Stimulated activated CD4-positive, alpha-beta T cell treated with anti-CD3 and anti-CD28 coated beads, Interleukin-2, amount 100 ng/mL, for 48 hours (primary cell): Measurements from ENCODE around the gene CXCL16.

Experiments used
- DNase-seq, 2 donors: peaks; one replicate each; pipeline ENCODE4 v3.0.0-alpha.2; 2020

The CXCL16 gene

DNA sequence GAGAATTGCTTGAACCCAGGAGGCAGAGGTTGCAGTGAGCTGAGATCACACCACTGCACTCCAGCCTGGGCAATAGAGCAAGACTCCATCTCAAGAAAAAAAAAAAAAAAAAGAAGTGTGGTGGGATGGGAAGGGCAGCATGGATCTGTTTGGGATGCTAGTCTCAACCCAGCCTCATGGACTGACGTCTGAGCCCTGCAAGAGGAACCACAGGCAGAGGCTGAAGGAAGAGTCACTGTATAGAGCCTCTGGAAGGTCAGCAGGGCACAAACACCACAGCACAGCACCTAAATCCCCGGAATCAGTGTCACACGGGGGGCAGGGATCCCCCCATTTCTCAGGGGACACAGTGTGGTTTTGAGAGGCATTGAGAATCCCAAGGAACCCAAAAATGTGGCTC, 10.9 kb upstream of the CXCL16 start:
- no peak for DNase-seq

DNA sequence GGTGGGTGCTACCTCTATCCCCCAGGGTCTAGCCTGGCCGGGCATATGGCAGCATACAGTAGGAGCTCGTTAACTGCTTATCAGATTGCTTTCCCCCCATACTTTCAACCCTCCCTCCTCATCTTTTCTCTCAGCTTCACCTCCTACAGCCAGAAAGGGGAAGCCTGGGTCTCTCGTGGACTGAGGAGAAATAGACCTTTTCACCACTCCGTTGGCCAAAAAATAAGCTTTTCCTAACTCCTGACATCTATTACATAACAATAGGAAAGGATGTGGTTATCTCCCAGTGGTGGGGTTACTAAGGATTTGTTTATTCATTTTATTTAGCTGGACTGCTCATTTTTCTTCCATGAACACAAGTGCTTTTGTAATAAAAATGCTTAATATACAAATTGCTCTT, 9.0 kb upstream of the CXCL16 start:
- no peak for DNase-seq

DNA sequence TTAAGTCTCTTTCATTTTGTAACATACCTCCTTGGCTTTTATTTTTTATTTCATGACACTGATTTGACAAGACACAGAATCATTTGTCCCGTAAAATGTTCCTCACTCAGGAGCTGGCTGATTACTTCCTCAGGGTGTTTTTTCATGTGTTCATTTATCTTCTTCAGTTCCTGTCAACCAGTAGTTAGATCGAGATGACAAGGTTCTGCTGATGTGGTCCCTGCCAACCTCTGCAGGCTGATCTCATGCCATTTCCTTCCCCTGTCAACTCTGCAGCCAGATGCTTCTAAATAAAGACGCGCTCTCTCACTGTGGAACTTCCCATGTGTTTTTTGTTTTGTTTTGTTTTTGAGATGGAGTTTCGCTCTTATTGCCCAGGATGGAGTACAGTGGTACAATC, 8.1 kb upstream of the CXCL16 start:
- no peak for DNase-seq

DNA sequence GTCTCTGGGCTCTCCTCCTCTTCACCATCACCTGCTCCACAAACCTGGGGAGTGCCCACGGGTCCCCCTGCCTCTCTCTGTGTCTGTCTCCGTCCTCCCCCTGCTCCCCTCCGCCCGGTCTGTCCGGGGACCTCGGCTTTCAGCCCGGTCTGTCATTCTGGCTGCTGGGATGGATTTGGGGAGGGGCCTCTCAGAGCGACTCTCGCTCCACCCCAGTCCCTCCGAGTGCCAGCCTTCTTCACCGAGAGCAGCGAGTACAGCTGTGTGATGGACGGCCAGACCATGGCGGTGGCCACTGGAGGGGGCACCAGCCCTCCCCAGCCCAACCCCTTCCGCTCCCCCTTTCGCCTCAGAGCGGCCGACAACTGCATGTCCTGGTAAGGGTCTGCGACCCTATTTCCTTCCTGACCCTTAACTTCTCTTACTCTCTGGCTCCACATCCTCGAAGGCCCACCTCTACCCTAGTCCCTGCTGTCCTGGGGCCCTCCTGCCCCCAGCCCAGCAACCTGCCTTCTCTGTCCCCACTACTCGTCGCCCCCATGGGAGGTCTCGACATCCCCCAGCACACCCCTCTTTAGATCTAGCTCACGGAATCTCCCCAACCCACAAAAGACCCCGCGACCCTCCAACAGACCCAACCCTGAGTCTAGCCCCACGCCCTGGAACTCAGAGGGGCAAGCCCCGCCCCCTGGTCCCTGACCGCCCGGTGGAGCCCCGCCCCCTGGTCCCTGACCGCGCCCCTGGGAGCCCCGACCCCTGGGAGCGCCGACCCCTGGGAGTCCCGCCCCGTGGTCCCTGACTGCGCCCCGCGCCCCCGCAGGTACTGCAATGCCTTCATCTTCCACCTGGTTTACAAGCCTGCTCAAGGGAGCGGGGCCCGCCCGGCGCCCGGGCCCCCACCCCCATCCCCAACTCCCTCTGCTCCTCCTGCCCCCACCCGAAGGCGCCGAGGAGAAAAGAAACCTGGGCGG, 5.6 kb upstream of the CXCL16 start:
- DNase-seq: no peak

DNA sequence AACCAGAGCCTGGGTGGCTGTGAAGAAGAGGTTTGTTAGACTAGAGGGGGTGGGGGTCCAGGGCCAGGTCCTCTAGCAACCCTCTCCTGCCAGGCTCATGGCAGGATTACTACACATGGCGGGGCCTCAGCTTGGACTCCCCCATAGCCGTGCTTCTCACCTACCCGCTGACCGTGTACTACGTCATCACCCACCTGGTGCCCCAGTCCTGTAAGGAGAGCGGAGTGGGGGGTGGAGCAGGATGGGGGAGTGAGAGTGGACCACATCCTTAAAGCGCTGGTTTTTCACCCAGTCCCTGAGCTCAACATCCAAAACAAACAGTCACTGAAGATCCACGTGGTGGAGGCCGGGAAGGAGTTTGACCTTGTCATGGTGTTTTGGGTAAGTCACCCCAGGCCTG, 4.2 kb upstream of the CXCL16 start:
- DNase-seq: no peak

DNA sequence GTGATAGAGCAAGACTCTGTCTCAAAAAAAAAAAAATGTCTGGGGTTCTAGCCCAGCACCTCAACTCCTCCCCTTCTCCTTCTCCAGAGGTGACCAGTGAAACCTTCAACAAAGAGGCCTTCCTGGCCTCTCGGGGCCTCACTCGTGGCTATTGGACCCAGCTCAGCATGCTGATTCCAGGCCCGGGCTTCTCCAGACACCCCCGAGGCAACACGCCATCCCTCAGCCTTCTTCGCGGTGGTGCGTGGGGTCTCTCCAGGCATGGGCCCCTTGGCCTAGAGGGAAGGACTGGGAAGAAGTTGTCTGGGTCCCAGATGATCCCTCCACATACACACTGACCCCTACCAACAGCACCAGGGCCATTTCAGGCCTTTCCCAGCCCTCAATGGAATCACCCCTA, 3.5 kb upstream of the CXCL16 start:
- DNase-seq: no peak

DNA sequence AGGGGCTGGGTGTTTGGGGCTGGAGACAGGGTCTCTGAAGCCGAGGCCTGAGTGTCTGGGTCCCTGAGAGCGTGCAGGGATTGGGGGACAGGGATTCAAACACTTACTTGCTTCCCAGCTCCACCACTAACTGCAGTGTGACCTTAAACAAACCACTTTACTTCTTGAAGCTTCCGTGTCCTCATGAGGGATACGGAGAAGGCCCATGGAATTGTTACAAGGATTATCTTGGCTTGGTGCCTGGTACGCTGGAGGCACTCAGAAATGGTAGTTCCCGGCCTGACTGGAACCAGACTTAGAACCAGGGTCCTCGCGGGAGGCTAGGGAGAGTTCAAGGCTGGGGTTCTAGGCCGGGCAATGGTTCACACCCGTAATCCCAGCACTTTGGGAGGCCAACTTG, 2.9 kb upstream of the CXCL16 start:
- DNase-seq: no peak

DNA sequence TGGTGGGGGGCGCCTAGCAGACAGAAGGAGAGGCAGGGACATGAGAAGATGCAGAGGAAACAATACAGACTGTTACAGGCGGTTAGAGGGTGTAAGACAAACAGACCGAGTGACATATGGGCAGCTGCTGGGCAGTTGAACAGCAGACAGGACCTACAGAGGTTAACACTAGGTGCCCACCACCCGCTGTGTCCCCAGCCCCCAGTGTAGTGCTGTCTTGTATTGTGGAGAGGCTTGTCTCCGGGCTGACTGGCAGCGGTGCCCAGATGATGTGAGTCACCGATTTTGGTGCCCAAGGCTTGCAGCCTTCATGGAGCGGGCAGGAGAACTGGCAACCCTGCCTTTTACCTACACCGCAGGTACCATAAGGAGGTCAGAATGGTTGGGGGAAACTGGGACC, 2.4 kb upstream of the CXCL16 start:
- DNase-seq: no peak

DNA sequence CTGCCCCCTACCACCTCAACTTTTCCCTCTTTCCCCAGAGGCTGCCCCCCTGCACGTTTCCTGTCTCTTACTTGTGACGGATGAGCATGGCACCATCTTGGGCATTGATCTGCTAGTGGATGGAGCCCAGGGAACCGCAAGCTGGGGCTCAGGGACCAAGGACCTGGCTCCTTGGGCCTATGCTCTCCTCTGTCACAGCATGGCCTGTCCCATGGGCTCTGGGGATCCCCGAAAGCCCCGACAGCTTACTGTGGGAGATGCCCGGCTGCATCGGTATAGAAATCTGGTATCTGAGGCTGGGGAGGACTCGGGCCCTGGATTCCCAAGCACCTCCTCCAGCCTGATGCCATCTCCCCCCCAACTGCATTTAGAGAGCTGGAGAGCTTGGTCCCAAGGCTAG, 1.8 kb upstream of the CXCL16 start:
- no peak for DNase-seq

DNA sequence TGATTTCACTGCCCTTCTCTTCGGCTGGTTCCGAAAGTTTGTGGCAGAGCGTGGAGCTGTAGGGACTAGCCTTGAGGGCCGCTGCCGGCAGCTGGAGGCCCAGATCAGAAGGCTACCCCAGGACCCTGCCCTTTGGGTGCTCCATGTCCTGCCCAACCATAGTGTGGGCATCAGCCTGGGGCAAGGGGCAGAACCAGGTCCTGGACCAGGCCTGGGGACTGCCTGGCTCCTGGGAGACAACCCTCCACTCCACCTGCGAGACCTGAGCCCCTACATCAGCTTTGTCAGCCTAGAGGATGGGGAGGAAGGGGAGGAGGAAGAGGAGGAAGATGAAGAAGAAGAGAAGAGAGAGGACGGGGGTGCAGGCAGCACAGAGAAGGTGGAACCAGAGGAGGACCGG, 856 bp upstream of the CXCL16 start:
- DNase-seq: no peak

DNA sequence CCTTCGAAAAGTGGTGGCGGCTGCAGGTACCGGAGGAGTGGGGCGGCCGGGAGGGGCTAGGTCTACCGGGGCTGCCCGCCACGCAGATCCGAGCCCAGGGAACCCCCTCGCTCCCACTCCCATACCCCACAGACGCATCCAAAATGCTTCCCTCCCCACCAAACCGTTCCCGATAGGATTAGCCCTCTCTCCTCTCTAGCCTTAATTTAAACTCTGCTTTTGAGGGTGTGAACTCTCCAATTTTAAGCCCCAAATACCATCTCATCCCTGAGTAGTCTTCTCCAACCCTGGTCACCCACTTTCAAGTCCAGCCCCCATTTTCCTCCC, 260 bp upstream of the CXCL16 start:
- no peak for DNase-seq

DNA sequence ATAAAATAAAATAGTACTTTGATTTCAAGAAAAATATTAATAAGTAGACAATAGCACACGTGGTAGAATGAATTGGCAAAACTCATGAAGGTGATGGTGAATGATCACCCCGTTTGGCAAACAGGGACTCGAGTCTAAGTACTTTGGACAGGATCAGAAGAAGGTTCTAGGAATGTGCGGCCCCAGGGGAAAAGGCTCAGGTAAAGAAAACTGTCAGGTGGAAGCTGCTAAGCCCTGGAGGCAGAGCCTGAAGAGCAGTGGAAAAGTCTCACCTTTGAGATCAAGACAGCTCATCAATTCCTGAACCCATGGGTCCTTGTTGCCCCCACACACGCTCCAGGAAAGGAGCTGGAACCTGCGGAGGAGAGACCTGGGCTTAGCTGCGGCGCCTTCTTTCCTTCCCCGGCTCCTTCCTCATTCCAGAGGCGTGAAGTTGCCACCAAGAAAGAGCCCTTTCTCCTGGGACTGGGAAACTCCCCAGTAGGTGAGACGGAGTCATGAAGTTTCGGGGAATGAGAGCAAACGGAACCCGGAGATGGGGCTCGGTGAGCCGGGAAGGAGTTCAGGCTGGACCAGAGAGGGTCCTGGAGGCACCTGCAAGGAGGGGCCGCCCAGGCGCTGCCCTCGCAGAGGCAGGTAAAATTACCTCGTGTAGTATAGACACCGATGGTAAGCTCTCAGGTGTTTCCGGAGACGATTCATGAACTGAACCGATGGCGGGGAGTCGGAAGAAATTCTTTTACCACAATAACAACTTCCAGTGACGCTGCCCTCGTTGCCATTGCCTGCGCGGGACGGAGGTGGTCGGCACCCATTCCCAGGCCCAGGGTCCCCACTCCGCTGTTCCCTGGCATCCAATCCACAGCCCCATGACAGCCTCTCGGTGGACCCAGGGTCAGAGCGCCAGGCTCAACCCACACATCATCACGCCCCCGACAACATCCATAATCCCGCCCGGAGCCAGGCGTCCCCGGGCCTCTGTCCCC, 1.3 kb downstream of the CXCL16 start:
- no peak for DNase-seq

DNA sequence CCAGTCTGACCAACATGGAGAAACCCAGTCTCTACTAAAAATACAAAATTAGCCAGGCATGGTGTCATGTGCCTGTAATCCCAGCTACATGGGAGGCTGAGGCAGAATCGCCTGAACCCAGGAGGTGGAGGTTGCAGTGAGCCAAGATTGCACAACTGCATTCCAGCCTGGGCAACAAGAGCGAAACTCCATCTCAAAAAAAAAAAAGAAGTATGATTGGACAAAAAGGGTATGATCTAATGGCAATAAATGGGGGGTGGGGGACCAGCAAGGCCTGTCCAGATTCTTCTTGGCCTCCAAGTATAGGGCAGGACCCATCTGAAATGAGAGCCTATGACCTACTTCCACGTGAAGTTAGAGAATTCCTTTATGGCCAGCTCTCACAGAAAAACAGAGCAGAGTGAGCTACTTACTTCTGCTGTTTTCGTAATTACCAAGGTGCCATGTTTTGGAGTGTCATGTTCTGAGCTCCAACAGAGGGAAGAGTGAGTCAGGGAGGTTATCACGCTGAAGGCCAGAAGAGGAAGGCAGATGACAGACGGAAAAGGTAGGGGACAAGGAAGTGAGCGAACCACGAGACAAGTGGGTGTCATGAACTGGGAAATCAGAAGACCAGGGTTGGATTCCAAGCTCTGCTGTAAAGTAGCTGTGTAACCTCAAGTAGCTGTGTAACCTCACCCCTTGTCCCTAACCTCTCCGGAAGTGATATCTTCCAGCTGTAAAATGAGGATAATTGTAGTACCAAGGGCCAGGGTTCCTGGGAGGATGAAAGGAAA, 3.7 kb downstream of the CXCL16 start:
- no peak for DNase-seq

DNA sequence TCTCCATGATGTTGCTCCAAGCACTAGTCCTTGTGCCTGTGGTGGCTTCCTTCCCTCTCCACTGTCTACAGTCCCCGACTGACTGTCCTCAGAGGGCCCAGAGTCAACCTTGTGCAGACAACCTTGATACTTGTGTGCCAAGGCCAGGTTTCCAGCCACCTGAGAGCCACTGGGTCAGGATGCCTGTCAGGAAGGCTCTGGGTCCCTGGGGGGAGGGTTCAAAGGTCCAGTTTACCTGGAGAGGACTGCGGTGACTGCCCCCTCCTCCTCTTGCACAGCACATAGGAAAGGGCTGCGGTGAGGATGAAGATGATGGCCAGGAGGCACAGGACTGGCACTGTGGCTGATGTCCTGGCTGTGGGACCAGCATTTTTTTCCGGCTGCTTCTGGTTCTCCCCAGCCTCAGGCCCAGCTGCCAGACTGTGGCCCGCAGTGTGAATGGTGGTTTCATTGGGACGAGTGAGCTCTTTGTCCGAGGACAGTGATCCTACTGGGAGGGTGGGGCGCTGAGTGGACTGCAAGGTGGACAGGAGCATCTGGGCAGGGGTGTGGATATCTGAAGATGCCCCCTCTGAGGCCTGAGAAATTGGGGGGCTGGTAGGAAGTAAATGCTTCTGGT, 4.8 kb downstream of the CXCL16 start:
- no peak for DNase-seq

DNA sequence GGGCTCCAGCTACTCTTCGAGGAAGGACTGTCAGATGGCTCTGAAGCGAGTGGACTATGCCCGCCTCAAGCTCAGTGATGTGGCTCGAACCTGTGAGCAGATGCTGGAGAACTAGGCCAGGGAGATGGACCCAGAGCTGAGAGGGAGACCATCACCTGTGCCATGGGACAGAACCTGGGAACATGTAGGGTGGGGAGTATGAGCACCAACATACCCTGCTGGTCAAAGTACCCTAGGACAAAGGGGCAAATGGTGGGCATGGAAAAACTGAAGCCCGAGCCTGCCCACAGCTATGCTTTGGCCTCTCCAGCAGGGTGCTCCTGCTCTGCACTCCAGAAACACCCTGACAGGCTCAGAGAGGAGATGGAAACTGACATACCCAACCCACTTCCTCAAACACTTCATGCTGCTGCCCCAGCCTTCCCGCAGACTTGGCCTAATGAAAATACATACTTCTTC, 6.6 kb downstream of the CXCL16 start:
- DNase-seq: no peak

DNA sequence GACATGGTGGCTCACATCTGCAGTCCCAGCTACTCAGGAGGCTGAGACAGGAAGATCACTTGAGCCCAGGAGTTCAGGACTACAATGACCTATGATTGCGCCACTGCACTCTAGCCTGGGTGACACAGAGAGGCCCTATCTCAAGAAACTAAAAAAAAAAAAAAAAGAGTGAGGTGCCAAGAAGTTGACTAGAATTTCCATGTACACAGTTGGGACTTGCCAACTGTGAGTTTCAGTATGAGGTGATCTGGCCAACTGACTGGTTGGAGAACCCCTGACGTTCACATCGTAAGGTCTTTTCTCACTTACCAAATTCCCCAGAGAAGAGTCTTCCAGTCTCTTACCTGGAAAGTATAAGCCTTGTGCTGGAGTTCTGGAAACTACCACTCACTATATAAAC, 11.6 kb downstream of the CXCL16 start:
- DNase-seq: no peak

DNA sequence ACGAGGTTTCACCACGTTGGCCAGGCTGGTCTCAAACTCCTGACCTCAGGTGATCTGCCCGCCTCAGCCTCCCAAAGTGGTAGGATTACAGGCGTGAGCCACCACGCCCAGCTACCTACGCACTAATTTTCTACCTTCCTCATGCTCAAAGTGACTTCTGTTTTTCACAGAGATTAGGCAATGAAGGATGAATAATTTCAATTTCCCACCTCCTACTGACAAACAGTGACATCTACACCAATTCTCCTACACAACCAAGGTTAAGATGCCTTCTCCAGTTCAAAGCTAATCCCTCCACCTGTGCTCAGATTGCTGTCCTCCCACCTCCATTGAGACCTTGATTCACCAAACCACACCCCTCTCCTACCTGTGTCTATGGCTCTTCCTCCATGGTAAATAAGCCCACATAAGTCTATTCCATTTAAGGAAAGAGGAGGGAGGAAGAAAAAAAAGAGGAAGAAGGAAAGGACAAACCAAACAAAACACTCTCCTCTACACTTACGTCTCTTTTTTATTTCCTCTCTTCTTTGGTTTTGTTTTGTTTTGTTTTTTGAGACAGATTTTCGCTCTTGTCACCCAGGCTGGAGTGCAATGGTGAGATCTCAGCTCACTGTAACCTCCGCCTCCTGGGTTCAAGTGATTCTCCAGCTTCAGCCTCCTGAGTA, 13.9 kb downstream of the CXCL16 start:
- no peak for DNase-seq

DNA sequence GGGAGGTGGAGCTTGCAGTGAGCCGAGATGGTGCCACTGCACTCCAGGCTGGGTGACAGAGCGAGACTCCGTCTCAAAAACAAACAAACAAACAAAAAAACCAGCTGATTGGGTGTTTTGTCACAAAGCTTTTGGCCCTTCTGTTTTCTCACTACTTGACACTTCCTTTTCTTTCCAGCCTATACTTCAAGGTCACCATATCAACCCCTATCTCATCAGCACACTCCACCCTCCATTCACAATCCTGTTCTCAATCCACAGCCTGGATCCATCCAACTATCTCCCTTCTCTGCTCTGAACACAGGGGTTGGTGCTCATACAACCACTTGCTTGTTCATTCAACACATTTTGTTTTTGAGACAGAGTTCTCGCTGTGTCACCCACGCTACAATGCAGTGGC, 15.1 kb downstream of the CXCL16 start:
- DNase-seq: no peak

DNA sequence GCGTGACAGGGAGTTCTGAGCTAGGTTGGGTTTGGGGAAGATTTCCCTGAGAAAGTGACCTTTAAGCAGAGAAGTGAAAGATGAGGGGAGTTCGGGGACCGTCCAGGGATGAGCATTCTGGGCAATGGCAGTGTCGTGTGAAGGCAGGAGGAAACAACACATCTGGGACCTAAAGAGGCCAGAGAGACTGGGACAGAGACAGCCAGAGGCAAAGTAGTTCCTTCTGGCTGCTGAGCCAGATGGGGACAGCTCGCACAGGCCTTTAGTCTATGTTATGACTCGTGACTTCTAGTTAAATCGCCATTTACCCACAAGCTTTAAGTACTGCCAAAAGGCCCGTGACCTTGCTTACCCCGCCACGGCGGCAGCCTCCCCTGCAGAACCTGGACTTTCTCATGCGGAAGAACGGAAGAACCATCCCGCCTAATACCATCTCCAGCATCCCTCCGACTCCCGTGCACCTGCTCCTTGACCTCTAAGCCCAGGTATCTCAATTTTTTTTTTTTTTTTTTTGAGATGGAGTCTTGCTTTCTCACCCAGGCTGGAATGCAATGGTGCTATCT, 17.0 kb downstream of the CXCL16 start:
- DNase-seq: no peak

DNA sequence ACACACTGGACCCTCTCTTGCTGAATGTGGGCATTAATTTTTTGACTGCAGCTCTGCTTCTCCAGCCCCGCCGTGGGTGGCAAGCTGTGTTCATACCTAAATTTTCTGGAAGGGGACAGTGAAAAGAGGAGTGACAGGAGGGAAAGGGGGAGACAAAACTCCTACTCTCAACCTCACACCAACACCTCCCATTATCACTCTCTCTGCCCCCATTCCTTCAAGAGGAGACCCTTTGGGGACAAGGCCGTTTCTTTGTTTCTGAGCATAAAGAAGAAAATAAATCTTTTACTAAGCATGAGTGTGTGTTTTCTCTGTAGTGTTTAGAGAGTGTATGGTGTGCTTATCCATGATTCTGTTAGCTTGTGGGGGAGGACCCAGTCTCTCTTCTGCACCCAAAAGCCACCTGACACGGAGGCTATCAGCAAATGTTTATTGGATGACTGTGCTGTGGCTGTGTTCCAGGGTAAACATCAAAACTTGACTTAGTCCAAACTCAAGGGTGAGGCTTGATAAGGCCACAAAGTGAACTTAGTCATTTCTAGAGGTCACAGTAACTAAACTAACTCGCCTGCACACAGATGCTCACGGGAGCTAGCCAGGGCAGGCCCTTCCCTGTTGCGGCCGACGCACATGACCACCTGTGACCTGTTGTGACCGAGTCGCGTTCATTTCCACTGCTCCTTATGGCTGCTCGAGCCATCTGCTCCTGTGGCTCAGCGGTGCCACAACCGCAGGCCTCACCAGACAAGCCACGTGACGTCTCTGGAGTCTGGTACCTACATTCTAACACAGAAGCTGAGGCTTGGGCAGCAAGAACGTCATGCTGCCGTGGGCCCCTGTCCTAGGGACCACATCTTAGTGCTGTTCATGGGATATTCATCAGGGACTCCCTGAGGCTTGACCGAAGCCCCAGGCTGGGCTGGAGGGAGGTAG, 18.3 kb downstream of the CXCL16 start:
- no peak for DNase-seq
